ENCODE data around the gene CBLB.

Gene CBLB

GRCh38 chr3:105830836-105831235 lies 38.0 kb downstream of the CBLB start:
- H3K4me3 ChIP-seq (ENCODE audit: low read depth, low read length), result no peak overlapping the region
- DNase-seq (ENCODE audit: low read depth), result no peak
- TF ChIP-seq, protein P1, sequence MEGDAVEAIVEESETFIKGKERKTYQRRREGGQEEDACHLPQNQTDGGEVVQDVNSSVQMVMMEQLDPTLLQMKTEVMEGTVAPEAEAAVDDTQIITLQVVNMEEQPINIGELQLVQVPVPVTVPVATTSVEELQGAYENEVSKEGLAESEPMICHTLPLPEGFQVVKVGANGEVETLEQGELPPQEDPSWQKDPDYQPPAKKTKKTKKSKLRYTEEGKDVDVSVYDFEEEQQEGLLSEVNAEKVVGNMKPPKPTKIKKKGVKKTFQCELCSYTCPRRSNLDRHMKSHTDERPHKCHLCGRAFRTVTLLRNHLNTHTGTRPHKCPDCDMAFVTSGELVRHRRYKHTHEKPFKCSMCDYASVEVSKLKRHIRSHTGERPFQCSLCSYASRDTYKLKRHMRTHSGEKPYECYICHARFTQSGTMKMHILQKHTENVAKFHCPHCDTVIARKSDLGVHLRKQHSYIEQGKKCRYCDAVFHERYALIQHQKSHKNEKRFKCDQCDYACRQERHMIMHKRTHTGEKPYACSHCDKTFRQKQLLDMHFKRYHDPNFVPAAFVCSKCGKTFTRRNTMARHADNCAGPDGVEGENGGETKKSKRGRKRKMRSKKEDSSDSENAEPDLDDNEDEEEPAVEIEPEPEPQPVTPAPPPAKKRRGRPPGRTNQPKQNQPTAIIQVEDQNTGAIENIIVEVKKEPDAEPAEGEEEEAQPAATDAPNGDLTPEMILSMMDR (IDR thresholded peaks at IDR 0.05; ENCODE audit: low read depth, low read length, missing control alignments), result no peak

DNA sequence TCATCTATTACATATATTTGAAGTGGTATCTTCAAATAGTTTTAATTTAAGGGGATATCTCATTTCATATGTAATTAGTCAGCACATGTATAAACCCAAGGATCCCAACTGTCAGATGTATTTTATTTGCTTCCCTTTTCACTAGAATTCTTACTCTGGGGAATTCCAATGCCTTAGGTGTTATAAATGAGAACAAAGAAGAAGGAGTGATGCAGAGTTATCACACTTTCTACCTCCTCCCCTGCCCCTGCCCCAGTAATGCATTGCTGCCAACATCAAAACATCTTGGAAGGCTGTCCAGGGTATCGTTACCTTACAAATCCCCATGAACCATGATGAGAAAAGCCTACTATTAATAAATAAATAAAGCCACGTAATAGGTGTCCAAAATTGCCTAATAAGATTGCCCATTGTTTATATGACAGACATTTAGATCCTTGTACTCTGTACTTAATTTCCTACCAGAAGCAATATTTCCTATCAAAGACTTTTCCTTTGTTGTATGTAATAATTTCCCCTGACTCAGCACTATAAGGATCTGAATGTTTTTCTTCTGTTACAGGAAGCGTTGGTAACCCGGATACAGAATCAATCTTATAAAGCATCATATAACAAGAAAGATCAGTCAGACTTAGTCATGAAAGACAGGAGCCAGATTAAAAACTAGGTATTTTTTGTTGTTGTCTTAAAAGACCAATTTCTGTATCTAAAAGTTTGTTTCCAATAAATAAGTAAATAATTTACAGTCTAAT lies 38.8 kb downstream of the CBLB start:
- no peak for DNase-seq (ENCODE audit: low read depth)
- TF ChIP-seq, protein P1 (IDR thresholded peaks at IDR 0.05; ENCODE audit: low read depth, low read length, missing control alignments), result no peak
- H3K4me3 ChIP-seq (ENCODE audit: low read depth, low read length), result no peak overlapping the region

- no peak overlapping the region for H3K4me3 ChIP-seq (ENCODE audit: low read depth, low read length)
- DNase-seq (ENCODE audit: low read depth), result no peak
- TF ChIP-seq, protein P1 (IDR thresholded peaks at IDR 0.05; ENCODE audit: low read depth, low read length, missing control alignments), result no peak
Observed at GRCh38 chr3:105829229-105829628, 39.6 kb downstream of the CBLB start.

GRCh38 chr3:105828703-105829102 lies 40.1 kb downstream of the CBLB start:
- TF ChIP-seq, protein P1 (IDR thresholded peaks at IDR 0.05; ENCODE audit: low read depth, low read length, missing control alignments), result no peak
- no peak overlapping the region for H3K4me3 ChIP-seq (ENCODE audit: low read depth, low read length)
- no peak for DNase-seq (ENCODE audit: low read depth)

DNA sequence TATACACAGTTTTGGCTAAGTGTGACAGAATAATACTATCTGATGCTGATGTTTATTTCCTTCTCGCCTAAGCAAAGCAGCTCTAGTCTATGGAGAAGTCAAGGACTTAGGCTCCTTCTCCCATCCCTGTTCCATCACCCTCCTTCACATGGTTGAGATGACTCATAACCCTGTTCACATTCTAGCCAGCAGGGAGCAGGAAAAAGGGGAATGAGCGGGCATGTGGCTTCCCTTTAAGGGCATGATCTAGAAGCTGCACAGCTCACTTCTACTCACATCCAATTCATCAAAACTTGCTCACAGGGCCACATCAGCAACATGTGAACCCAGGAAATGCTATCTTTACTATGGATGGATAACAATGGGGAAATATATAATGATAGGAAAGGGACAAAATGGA lies 40.9 kb downstream of the CBLB start:
- DNase-seq (ENCODE audit: low read depth), result no peak
- TF ChIP-seq, protein P1 (IDR thresholded peaks at IDR 0.05; ENCODE audit: low read depth, low read length, missing control alignments), result no peak

GRCh38 chr3:105826778-105827634 lies 41.8 kb downstream of the CBLB start:
- H3K4me3 ChIP-seq (ENCODE audit: low read depth, low read length), result no peak overlapping the region
- DNase-seq (ENCODE audit: low read depth), result no peak
- TF ChIP-seq, protein P1 (IDR thresholded peaks at IDR 0.05; ENCODE audit: low read depth, low read length, missing control alignments), result no peak

More for the DNA sequence above, 40.9 kb downstream of the CBLB start:
- H3K4me3 ChIP-seq (ENCODE audit: low read depth, low read length), result no peak overlapping the region

All from GM12864 (cell line).